PFSK-1 (cell line): Measurements from ENCODE around the gene CMYA5.

Experiments used
- POLR2AphosphoS5 ChIP-seq: IDR thresholded peaks from 2 replicates; pipeline ENCODE4 v1.6.1; 2012; ENCODE audit warnings: low read depth, mild to moderate bottlenecking, control low read depth, low read length, moderate library complexity
- TF ChIP-seq, protein P1 (sequence below), 2 experiments: IDR thresholded peaks; 2 replicates each; pipeline versions ENCODE4 v1.6.1 to v1.8.0; 2011 to 2012; ENCODE audit warnings: low read depth in 2 of 2, low read length in 2 of 2, control low read depth in 1 of 2, inconsistent platforms in 1 of 2, mild to moderate bottlenecking in 1 of 2, moderate library complexity in 1 of 2; ENCODE audit not compliant: insufficient read depth in 1 of 2

DNA sequence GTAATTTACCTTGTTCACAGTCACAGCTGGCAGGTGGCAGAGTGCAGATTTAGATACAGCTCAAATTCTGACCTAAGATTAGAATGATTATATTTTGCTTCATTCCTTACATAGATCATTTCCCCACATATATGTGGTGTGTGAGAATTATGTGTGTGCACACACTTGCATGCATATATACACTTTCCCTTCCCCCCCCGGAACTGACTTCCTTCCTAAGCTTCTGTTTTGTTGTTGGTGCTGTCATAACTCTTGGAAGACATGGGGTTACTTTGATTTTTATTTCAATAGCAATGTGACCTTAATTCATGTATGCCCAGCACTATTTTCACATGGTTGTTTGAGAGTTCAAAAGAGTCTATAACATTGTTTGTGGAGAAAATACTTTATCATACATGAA, 112.8 kb downstream of the CMYA5 start:
- TF ChIP-seq POLR2AphosphoS5 = no peak
- TF ChIP-seq, protein P1, sequence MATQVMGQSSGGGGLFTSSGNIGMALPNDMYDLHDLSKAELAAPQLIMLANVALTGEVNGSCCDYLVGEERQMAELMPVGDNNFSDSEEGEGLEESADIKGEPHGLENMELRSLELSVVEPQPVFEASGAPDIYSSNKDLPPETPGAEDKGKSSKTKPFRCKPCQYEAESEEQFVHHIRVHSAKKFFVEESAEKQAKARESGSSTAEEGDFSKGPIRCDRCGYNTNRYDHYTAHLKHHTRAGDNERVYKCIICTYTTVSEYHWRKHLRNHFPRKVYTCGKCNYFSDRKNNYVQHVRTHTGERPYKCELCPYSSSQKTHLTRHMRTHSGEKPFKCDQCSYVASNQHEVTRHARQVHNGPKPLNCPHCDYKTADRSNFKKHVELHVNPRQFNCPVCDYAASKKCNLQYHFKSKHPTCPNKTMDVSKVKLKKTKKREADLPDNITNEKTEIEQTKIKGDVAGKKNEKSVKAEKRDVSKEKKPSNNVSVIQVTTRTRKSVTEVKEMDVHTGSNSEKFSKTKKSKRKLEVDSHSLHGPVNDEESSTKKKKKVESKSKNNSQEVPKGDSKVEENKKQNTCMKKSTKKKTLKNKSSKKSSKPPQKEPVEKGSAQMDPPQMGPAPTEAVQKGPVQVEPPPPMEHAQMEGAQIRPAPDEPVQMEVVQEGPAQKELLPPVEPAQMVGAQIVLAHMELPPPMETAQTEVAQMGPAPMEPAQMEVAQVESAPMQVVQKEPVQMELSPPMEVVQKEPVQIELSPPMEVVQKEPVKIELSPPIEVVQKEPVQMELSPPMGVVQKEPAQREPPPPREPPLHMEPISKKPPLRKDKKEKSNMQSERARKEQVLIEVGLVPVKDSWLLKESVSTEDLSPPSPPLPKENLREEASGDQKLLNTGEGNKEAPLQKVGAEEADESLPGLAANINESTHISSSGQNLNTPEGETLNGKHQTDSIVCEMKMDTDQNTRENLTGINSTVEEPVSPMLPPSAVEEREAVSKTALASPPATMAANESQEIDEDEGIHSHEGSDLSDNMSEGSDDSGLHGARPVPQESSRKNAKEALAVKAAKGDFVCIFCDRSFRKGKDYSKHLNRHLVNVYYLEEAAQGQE (IDR thresholded peaks at IDR 0.05; ENCODE audit: insufficient read depth in 1 of 2, low read depth in 2 of 2, low read length in 2 of 2) = no peak
